ENCODE data around the gene KIF1B.

Gene KIF1B

GRCh38 chr1:10177876-10178275, 32.5 kb upstream of the KIF1B start:
- H3K9me2 ChIP-seq (replicated peaks; ENCODE audit: insufficient read depth, low read length) = no peaks in the 10 kb centered on the region
- H3K27me3 ChIP-seq (replicated peaks; ENCODE audit: insufficient read depth, low read length) = no peaks in the 10 kb centered on the region
- no peaks in the 10 kb centered on the region for H4K20me1 ChIP-seq (ENCODE audit: insufficient read depth, low read length)
- no peak for DNase-seq
- H3K4me3 ChIP-seq (ENCODE audit: low read length) = no peak overlapping the region
- no peak overlapping the region for H3K27ac ChIP-seq (ENCODE audit: low read length)
- H3K4me1 ChIP-seq (ENCODE audit: low read length) = no peaks in the 10 kb centered on the region
- no peaks in the 10 kb centered on the region for H3K79me2 ChIP-seq (ENCODE audit: low read length)
- no peak overlapping the region for H2AFZ ChIP-seq (ENCODE audit: low read length)
- H3F3A ChIP-seq (ENCODE audit: insufficient read depth, low read length) = no peaks in the 10 kb centered on the region
- H3K9ac ChIP-seq (ENCODE audit: low read length) = no peak overlapping the region
- H3K36me3 ChIP-seq (replicated peaks; ENCODE audit: insufficient read depth, low read length) = peaks cover 4% of the 10 kb centered on the region; the same call in 1 of the 2 replicates
- no peak for TF ChIP-seq EZH2 (optimal IDR thresholded peaks at IDR 0.05; ENCODE audit: low read depth, low read length)
- no peak for TF ChIP-seq CTCF (IDR thresholded peaks at IDR 0.05; ENCODE audit: low read length)
- no peak for TF ChIP-seq EZH2phosphoT487 (IDR thresholded peaks at IDR 0.05; ENCODE audit: low read length)
- no peaks in the 10 kb centered on the region for H3K9me3 ChIP-seq (replicated peaks; ENCODE audit: insufficient read depth, low read length)
- H3K4me2 ChIP-seq (ENCODE audit: low read depth, low read length) = no peak overlapping the region

GRCh38 chr1:10178597-10179405, 31.6 kb upstream of the KIF1B start:
- no peak overlapping the region for H3K9ac ChIP-seq (ENCODE audit: low read length)
- no peaks in the 10 kb centered on the region for H3K9me3 ChIP-seq (replicated peaks; ENCODE audit: insufficient read depth, low read length)
- no peaks in the 10 kb centered on the region for H3K27me3 ChIP-seq (replicated peaks; ENCODE audit: insufficient read depth, low read length)
- TF ChIP-seq CTCF (IDR thresholded peaks at IDR 0.05; ENCODE audit: low read length) = no peak
- no peak for TF ChIP-seq EZH2phosphoT487 (IDR thresholded peaks at IDR 0.05; ENCODE audit: low read length)
- no peak for TF ChIP-seq EZH2 (optimal IDR thresholded peaks at IDR 0.05; ENCODE audit: low read depth, low read length)
- H2AFZ ChIP-seq (ENCODE audit: low read length) = no peak overlapping the region
- no peaks in the 10 kb centered on the region for H3K79me2 ChIP-seq (ENCODE audit: low read length)
- no peaks in the 10 kb centered on the region for H3K4me1 ChIP-seq (ENCODE audit: low read length)
- H3K4me2 ChIP-seq (ENCODE audit: low read depth, low read length) = no peak overlapping the region
- no peaks in the 10 kb centered on the region for H3K9me2 ChIP-seq (replicated peaks; ENCODE audit: insufficient read depth, low read length)
- H3K36me3 ChIP-seq (replicated peaks; ENCODE audit: insufficient read depth, low read length) = peaks cover 3% of the 10 kb centered on the region; the same call in 1 of the 2 replicates
- no peak for DNase-seq
- no peaks in the 10 kb centered on the region for H4K20me1 ChIP-seq (ENCODE audit: insufficient read depth, low read length)
- H3K27ac ChIP-seq (ENCODE audit: low read length) = no peak overlapping the region
- no peak overlapping the region for H3K4me3 ChIP-seq (ENCODE audit: low read length)
- H3F3A ChIP-seq (ENCODE audit: insufficient read depth, low read length) = no peaks in the 10 kb centered on the region

- Histone ChIP-seq H4K20me1 (ENCODE audit: insufficient read depth, low read length) (no peaks in the 10 kb centered on the region), H3K27ac (ENCODE audit: low read length) (no peak overlapping the region), H3F3A (ENCODE audit: insufficient read depth, low read length) (no peaks in the 10 kb centered on the region), H3K79me2 (ENCODE audit: low read length) (no peaks in the 10 kb centered on the region), H3K9ac (ENCODE audit: low read length) (no peak overlapping the region), H3K4me2 (ENCODE audit: low read depth, low read length) (no peak overlapping the region), H3K27me3 (replicated peaks; ENCODE audit: insufficient read depth, low read length) (no peaks in the 10 kb centered on the region), H3K36me3 (replicated peaks; ENCODE audit: insufficient read depth, low read length) (peaks cover 3% of the 10 kb centered on the region; the same call in 1 of the 2 replicates), H3K9me2 (replicated peaks; ENCODE audit: insufficient read depth, low read length) (no peaks in the 10 kb centered on the region), H3K9me3 (replicated peaks; ENCODE audit: insufficient read depth, low read length) (no peaks in the 10 kb centered on the region), H2AFZ (ENCODE audit: low read length) (no peak overlapping the region), H3K4me3 (ENCODE audit: low read length) (no peak overlapping the region), H3K4me1 (ENCODE audit: low read length) (no peaks in the 10 kb centered on the region)
- no peak for DNase-seq
- TF ChIP-seq EZH2phosphoT487 (IDR thresholded peaks at IDR 0.05; ENCODE audit: low read length) (no peak), CTCF (IDR thresholded peaks at IDR 0.05; ENCODE audit: low read length) (no peak), EZH2 (optimal IDR thresholded peaks at IDR 0.05; ENCODE audit: low read depth, low read length) (no peak)
These were observed 30.8 kb upstream of the KIF1B start for GRCh38 chr1:10179406-10180091.

Data from MM.1S (cell line).